BJ (cell line): Measurements from ENCODE around the gene ARID3C. TPM values are rescaled to one million over a fixed set of nuclear protein-coding genes. Genes with fewer than 3 reads are reported as not detected.
A peak's percentile ranks its signal among the peaks of the same experiment; 100 is the strongest.
"Not testable (repeated sequence)": the region's sequence is repeated elsewhere in the genome, so short reads cannot be mapped to it uniquely, and the experiment has no call there.

ENCODE experiments used
- CTCF ChIA-PET: fragments of 350-600 bp; formaldehyde crosslinking; extraction: SDS; loops from one replicate; lab custom pipeline; 2021; ENCODE audit warnings: antibody characterized with exemption, inconsistent platforms; lab: Yijun Ruan, JAX
- POLR2A ChIA-PET: fragments of 300-600 bp; sonication (Branson Sonifier 250); formaldehyde crosslinking; extraction: SDS; loops from one replicate; lab custom pipeline; 2021; ENCODE audit warnings: antibody characterized with exemption; lab: Charles Lee
- DNase-seq: peaks from one replicate; pipeline ENCODE4 v3.0.0-alpha.2; 2011; ENCODE audit warnings: low read depth
- H3K27me3 ChIP-seq: 2 replicates; pipeline ENCODE4 v1.6.0; 2011; ENCODE audit warnings: low read length; ENCODE audit not compliant: control insufficient read depth, insufficient read depth
- H3K36me3 ChIP-seq: 2 replicates; pipeline ENCODE4 v1.5.1; 2011; ENCODE audit warnings: low read length; ENCODE audit not compliant: control insufficient read depth, insufficient read depth
- H3K4me3 ChIP-seq: 2 replicates; pipeline ENCODE4 v1.5.1; 2011; ENCODE audit warnings: low read depth, mild to moderate bottlenecking, control low read depth, low read length
- CTCF ChIP-seq: IDR thresholded peaks from 2 replicates; pipeline ENCODE4 v1.5.1; 2011; ENCODE audit warnings: low read depth, mild to moderate bottlenecking, control low read depth, inconsistent platforms, low read length, moderate library complexity; ENCODE audit not compliant: insufficient read depth
- polyA plus RNA-seq: library from polyadenylated mRNA; depleted of rRNA; stranded (reverse); fragments of >200 nt; gene quantifications from 2 replicates; pipeline ENCODE4 v1.2.3, GENCODE V29; 2011

Gene ARID3C
- polyA plus RNA-seq, 1 experiment, result not detected

- Histone ChIP-seq H3K4me3 (no peak overlapping the region), H3K36me3 (peaks cover 11% of the 10 kb centered on the region), H3K27me3 (no peaks in the 10 kb centered on the region; the same call in 1 of the 2 replicates)
- no peak for DNase-seq
- POLR2A ChIA-PET, result no interaction called here
- CTCF ChIA-PET, result interaction anchor here (8.1 kb wide), 1 partner anchor 9 kb away, joined by 87 read pairs; the partner anchor contains the start of gene SIGMAR1
- no peak for TF ChIP-seq CTCF
These were observed 16.0 kb upstream of the ARID3C start for GRCh38 chr9:34644766-34645314.

- CTCF ChIA-PET, result interaction anchor here (8.1 kb wide), 1 partner anchor 7 kb away, joined by 87 read pairs; the partner anchor contains the start of gene SIGMAR1
- DNase-seq, result no peak
- Histone ChIP-seq H3K4me3 (no peak overlapping the region), H3K27me3 (no peaks in the 10 kb centered on the region; the same call in 1 of the 2 replicates), H3K36me3 (no peaks in the 10 kb centered on the region)
- TF ChIP-seq CTCF, result no peak
- POLR2A ChIA-PET, result no interaction called here
These were observed 13.8 kb upstream of the ARID3C start for GRCh38 chr9:34642679-34643078.

GRCh38 chr9:34639322-34639721 lies 10.5 kb upstream of the ARID3C start:
- CTCF ChIA-PET, result interaction anchor here (0.7 to 7.9 kb wide), 4 partner anchors 7 to 92 kb away, joined by 3 to 87 read pairs (median 20); partner anchors contain the start of gene GALT
- H3K27me3 ChIP-seq, H3K36me3 ChIP-seq, POLR2A ChIA-PET, DNase-seq, H3K4me3 ChIP-seq: not testable (repeated sequence)

GRCh38 chr9:34638138-34638445 lies 9.2 kb upstream of the ARID3C start:
- Histone ChIP-seq H3K4me3 (peak overlapping the region; percentile 78), H3K36me3 (no peaks in the 10 kb centered on the region), H3K27me3 (no peaks in the 10 kb centered on the region)
- ChIA-PET POLR2A (interaction anchor here (1.1 to 1.2 kb wide), 2 partner anchors 8 to 27 kb away, joined by 4 to 5 read pairs; partner anchors contain the start of gene GALT), CTCF (interaction anchor here (1.0 to 9.7 kb wide), 8 partner anchors 8 to 90 kb away, joined by 3 to 112 read pairs (median 7); partner anchors contain the start of genes CCL27, GALT, IL11RA and RPP25L)
- no peak for TF ChIP-seq CTCF
- no peak for DNase-seq

GRCh38 chr9:34637356-34638137 lies 8.7 kb upstream of the ARID3C start, which contains the start of gene SIGMAR1:
TSS of gene SIGMAR1 (minus strand) at chr9:34637787. CDS start at chr9:34637697, 90 bp downstream.
- no peak for DNase-seq
- Histone ChIP-seq H3K27me3 (no peaks in the 10 kb centered on the region), H3K36me3 (no peaks in the 10 kb centered on the region), H3K4me3 (peak within 1 kb of the TSS; percentile 78)
- POLR2A ChIA-PET, result interaction anchor here (1.1 to 1.2 kb wide), 2 partner anchors 9 to 28 kb away, joined by 4 to 5 read pairs; partner anchors contain the start of gene GALT
- TF ChIP-seq CTCF, result no peak
- CTCF ChIA-PET, result interaction anchor here (1.0 to 9.7 kb wide), 8 partner anchors 8 to 90 kb away, joined by 3 to 112 read pairs (median 7); partner anchors contain the start of genes CCL27, GALT, IL11RA and RPP25L
